GM10266 (cell line): ENCODE data around the gene IHH.

Experiments used
- DNase-seq: peaks from one replicate; pipeline ENCODE4 v3.0.0; 2012; ENCODE audit errors: extremely low spot score
- CTCF ChIP-seq: IDR thresholded peaks from 2 replicates; pipeline ENCODE4 v1.5.1; 2012; ENCODE audit warnings: mild to moderate bottlenecking, low read depth; ENCODE audit not compliant: control insufficient read depth, insufficient read depth; ENCODE audit errors: missing control alignments

Gene IHH

GRCh38 chr2:219035942-219036341 is 24.8 kb downstream of the IHH start:
- no peak for TF ChIP-seq CTCF
- no peak for DNase-seq

GRCh38 chr2:219034823-219035222 is 25.9 kb downstream of the IHH start:
- no peak for DNase-seq
- no peak for TF ChIP-seq CTCF

- TF ChIP-seq CTCF = no peak
- no peak for DNase-seq
These were observed 28.5 kb downstream of the IHH start for GRCh38 chr2:219032051-219032745.

GRCh38 chr2:219031005-219031738 is 29.5 kb downstream of the IHH start:
- DNase-seq = no peak
- no peak for TF ChIP-seq CTCF

GRCh38 chr2:219030177-219030940 is 30.4 kb downstream of the IHH start:
- DNase-seq = no peak
- no peak for TF ChIP-seq CTCF

GRCh38 chr2:219029829-219030165 is 30.9 kb downstream of the IHH start:
- TF ChIP-seq CTCF = peak; percentile 96
- DNase-seq = peak; percentile 84
